Liver (tissue), 9 donors: ENCODE data around the gene ZNF536. TPM values are rescaled to one million over a fixed set of nuclear protein-coding genes. Genes with fewer than 3 reads are reported as not detected.

ENCODE experiments used
- DNase-seq: peaks from one replicate; pipeline ENCODE4 v3.0.0-alpha.2; 2017; ENCODE audit warnings: low spot score
- H3K27ac ChIP-seq, 2 donors: one replicate each; pipeline ENCODE4 v1.7.0; 2013; ENCODE audit warnings: inconsistent platforms in 2 of 2, low read length in 2 of 2, control low read depth in 1 of 2, low read depth in 1 of 2, mild to moderate bottlenecking in 1 of 2
- H3K27me3 ChIP-seq, 4 donors: one replicate each; pipeline versions ENCODE4 v1.6.1 to v1.7.0; 2013; ENCODE audit warnings: low read length in 3 of 4, inconsistent platforms in 1 of 4, mild to moderate bottlenecking in 1 of 4, moderate library complexity in 1 of 4; ENCODE audit not compliant: control insufficient read depth in 4 of 4, insufficient read depth in 4 of 4
- H3K36me3 ChIP-seq, 4 donors: one replicate each; pipeline versions ENCODE4 v1.6.1 to v1.7.0; 2013; ENCODE audit warnings: low read length in 3 of 4, mild to moderate bottlenecking in 3 of 4, low read depth in 1 of 4, moderate library complexity in 1 of 4; ENCODE audit not compliant: control insufficient read depth in 4 of 4, insufficient read depth in 3 of 4
- H3K4me1 ChIP-seq, 4 donors: one replicate each; pipeline versions ENCODE4 v1.6.1 to v1.7.0; 2013; ENCODE audit warnings: low read length in 3 of 4, mild to moderate bottlenecking in 3 of 4, moderate library complexity in 1 of 4; ENCODE audit not compliant: control insufficient read depth in 4 of 4, insufficient read depth in 4 of 4
- H3K4me3 ChIP-seq, 3 donors: one replicate each; pipeline versions ENCODE4 v1.6.1 to v1.7.0; 2013; ENCODE audit warnings: low read length in 3 of 3, control low read depth in 1 of 3, low read depth in 1 of 3, mild to moderate bottlenecking in 1 of 3
- H3K9ac ChIP-seq, 2 donors: one replicate each; pipeline ENCODE4 v1.7.0; 2013; ENCODE audit warnings: low read length in 2 of 2, mild to moderate bottlenecking in 2 of 2, moderate library complexity in 2 of 2, control low read depth in 1 of 2, low read depth in 1 of 2
- H3K9me3 ChIP-seq, 4 donors: one replicate each; pipeline versions ENCODE4 v1.6.1 to v1.7.0; 2013; ENCODE audit warnings: low read length in 3 of 4; ENCODE audit not compliant: control insufficient read depth in 4 of 4
- ATF3 ChIP-seq: IDR thresholded peaks from 2 replicates; pipeline ENCODE4 v1.6.1; 2016; ENCODE audit warnings: antibody characterized with exemption
- CTCF ChIP-seq: fragments of 150-350 bp; IDR thresholded peaks from 2 replicates; pipeline ENCODE4 v1.5.1; 2017; ENCODE audit warnings: improper control_type of control experiment, low read depth, low read length; ENCODE audit not compliant: missing input control
- EGR1 ChIP-seq, 2 donors: IDR thresholded peaks; 2 replicates each; pipeline ENCODE4 v1.6.1; 2016 to 2018; ENCODE audit warnings: antibody characterized with exemption in 2 of 2, low read depth in 2 of 2
- FOXA2 ChIP-seq: IDR thresholded peaks from 2 replicates; pipeline ENCODE4 v1.6.1; 2016; ENCODE audit warnings: antibody characterized with exemption
- GABPA ChIP-seq, 2 donors: IDR thresholded peaks in 1 of 2; conservative IDR thresholded peaks in 1 of 2; 2 replicates each; pipeline ENCODE4 v1.6.1; 2016; ENCODE audit warnings: antibody characterized with exemption in 2 of 2, mild to moderate bottlenecking in 1 of 2, moderate library complexity in 1 of 2
- HNF4G ChIP-seq: IDR thresholded peaks from 2 replicates; pipeline ENCODE4 v1.6.1; 2016; ENCODE audit warnings: antibody characterized with exemption
- JUND ChIP-seq, 2 donors: IDR thresholded peaks; 2 replicates each; pipeline ENCODE4 v1.6.1; 2016; ENCODE audit warnings: antibody characterized with exemption in 2 of 2
- NR2F2 ChIP-seq: IDR thresholded peaks from 2 replicates; pipeline ENCODE4 v1.6.1; 2016; ENCODE audit warnings: antibody characterized with exemption
- RAD21 ChIP-seq, 2 donors: IDR thresholded peaks; 2 replicates each; pipeline ENCODE4 v1.6.1; 2016; ENCODE audit warnings: antibody characterized with exemption in 2 of 2, mild to moderate bottlenecking in 2 of 2
- RXRA ChIP-seq, 2 donors: IDR thresholded peaks; 2 replicates each; pipeline ENCODE4 v1.6.1; 2017 to 2018; ENCODE audit warnings: antibody characterized with exemption in 2 of 2, mild to moderate bottlenecking in 1 of 2
- SP1 ChIP-seq: IDR thresholded peaks from 2 replicates; pipeline ENCODE4 v1.6.1; 2018; ENCODE audit warnings: antibody characterized with exemption, mild to moderate bottlenecking
- TAF1 ChIP-seq: conservative IDR thresholded peaks from 2 replicates; pipeline ENCODE4 v1.6.1; 2016; ENCODE audit warnings: antibody characterized with exemption, mild to moderate bottlenecking
- YY1 ChIP-seq: IDR thresholded peaks from 2 replicates; pipeline ENCODE4 v1.6.1; 2016; ENCODE audit warnings: antibody characterized with exemption, mild to moderate bottlenecking
- ZBTB33 ChIP-seq: IDR thresholded peaks from 2 replicates; pipeline ENCODE4 v1.6.1; 2016; ENCODE audit warnings: antibody characterized with exemption
- WGBS: extraction: QIAGEN DNeasy Blood & Tissue Kit; methylation state at CpG from one replicate; pipeline ENCODE4 v1.1.7; 2013; 5-methylcytosine and 5-hydroxymethylcytosine counted together
- polyA plus RNA-seq, 2 donors: library from polyadenylated mRNA; stranded (reverse) in 1 of 2; unstranded in 1 of 2; fragments of 200-250 nt in 1 of 2; fragments of >200 nt in 1 of 2; fragmentation: Nextera tagmentation in 1 of 2; extraction: Ambion mirVana in 1 of 2; gene quantifications; one replicate each; pipeline versions ENCODE4 v1.2.1 to v1.2.3, GENCODE V29; 2013 to 2015
- total RNA-seq, 2 donors: library from RNA; depleted of rRNA; stranded (reverse); fragments of >200 nt; gene quantifications; one replicate each; pipeline ENCODE4 v1.2.3, GENCODE V29; 2014
- TF ChIP-seq, protein P1 (sequence below): IDR thresholded peaks from 2 replicates; pipeline ENCODE4 v1.6.1; 2016; ENCODE audit warnings: antibody characterized with exemption, mild to moderate bottlenecking
- TF ChIP-seq, protein P2 (sequence below): IDR thresholded peaks from 2 replicates; pipeline ENCODE4 v1.6.1; 2016; ENCODE audit warnings: antibody characterized with exemption
- donor health status: healthy.
- donor health status: healthy.
- donor health status: healthy.
- donor health status: healthy.
- donor health status: healthy.

The ZNF536 gene
- total and polyA plus RNA-seq, 4 donors = 0.02 to 0.17 (median 0.08) TPM

DNA sequence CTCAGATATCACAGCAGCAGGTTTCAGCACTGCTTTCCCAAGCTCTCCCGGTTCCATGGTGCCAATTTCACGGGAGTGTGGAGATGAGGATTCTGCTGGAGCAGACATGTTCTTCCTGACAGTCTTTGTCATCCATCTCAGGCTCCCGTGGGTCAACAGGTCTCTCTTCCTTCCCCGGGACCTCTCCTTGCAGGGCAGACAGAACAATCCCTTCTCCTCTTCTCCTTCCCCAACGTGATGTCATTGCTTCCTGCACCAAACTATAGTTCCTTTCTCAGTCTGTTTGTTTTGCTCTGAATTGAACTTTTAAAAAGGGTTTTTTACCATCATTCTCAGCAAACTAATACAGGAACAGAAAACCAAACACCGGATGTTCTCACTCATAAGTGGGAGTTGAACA, 107.9 kb downstream of the ZNF536 start:
- Histone ChIP-seq H3K27ac (no peak overlapping the region), H3K4me3 (no peak overlapping the region), H3K36me3 (no peaks in the 10 kb centered on the region), H3K9me3 (no peaks in the 10 kb centered on the region), H3K27me3 (peaks cover 0 to 7% (median 0%) of the 10 kb centered on the region in 4 donors), H3K9ac (no peak overlapping the region), H3K4me1 (no peaks in the 10 kb centered on the region)
- DNase-seq = no peak
- no peak for TF ChIP-seq YY1
- WGBS = 40% methylated on average over 6 of the region's 6 CpGs

- Histone ChIP-seq H3K4me1 (no peaks in the 10 kb centered on the region), H3K9ac (no peak overlapping the region), H3K27me3 (peaks cover 0 to 4% (median 0%) of the 10 kb centered on the region in 4 donors), H3K27ac (no peak overlapping the region), H3K36me3 (no peaks in the 10 kb centered on the region), H3K4me3 (no peak overlapping the region), H3K9me3 (no peaks in the 10 kb centered on the region)
- whole genome bisulfite sequencing = 78% methylated on average over 4 of the region's 4 CpGs
- TF ChIP-seq EGR1 (IDR thresholded peaks at IDR 0.05; ENCODE audit: low read depth in 2 of 2) (no peak), ATF3 (no peak), HNF4G (no peak), FOXA2 (no peak), SP1 (no peak), ZBTB33 (no peak), TAF1 (no peak), RXRA (IDR thresholded peaks at IDR 0.05) (no peak), CTCF (no peak), GABPA (IDR thresholded peaks at IDR 0.05 in 1 of 2, conservative IDR thresholded peaks at IDR 0.05 in 1 of 2) (no peak), RAD21 (IDR thresholded peaks at IDR 0.05) (no peak), NR2F2 (no peak), JUND (IDR thresholded peaks at IDR 0.05) (no peak)
- TF ChIP-seq, protein P1, sequence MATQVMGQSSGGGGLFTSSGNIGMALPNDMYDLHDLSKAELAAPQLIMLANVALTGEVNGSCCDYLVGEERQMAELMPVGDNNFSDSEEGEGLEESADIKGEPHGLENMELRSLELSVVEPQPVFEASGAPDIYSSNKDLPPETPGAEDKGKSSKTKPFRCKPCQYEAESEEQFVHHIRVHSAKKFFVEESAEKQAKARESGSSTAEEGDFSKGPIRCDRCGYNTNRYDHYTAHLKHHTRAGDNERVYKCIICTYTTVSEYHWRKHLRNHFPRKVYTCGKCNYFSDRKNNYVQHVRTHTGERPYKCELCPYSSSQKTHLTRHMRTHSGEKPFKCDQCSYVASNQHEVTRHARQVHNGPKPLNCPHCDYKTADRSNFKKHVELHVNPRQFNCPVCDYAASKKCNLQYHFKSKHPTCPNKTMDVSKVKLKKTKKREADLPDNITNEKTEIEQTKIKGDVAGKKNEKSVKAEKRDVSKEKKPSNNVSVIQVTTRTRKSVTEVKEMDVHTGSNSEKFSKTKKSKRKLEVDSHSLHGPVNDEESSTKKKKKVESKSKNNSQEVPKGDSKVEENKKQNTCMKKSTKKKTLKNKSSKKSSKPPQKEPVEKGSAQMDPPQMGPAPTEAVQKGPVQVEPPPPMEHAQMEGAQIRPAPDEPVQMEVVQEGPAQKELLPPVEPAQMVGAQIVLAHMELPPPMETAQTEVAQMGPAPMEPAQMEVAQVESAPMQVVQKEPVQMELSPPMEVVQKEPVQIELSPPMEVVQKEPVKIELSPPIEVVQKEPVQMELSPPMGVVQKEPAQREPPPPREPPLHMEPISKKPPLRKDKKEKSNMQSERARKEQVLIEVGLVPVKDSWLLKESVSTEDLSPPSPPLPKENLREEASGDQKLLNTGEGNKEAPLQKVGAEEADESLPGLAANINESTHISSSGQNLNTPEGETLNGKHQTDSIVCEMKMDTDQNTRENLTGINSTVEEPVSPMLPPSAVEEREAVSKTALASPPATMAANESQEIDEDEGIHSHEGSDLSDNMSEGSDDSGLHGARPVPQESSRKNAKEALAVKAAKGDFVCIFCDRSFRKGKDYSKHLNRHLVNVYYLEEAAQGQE = no peak
- TF ChIP-seq, protein P2, sequence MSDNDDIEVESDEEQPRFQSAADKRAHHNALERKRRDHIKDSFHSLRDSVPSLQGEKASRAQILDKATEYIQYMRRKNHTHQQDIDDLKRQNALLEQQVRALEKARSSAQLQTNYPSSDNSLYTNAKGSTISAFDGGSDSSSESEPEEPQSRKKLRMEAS = no peak
- DNase-seq = no peak
Observed at GRCh38 chr19:30481063-30481462, 108.9 kb downstream of the ZNF536 start.
